A673 (cell line): Measurements from ENCODE around the gene CHST6.

ENCODE experiments used
- CTCF ChIP-seq: fragments of 300-800, 200-600 bp; sonication (generic); conservative IDR thresholded peaks from 2 replicates; pipeline ENCODE4 v1.5.1; 2017; ENCODE audit warnings: low read depth, mild to moderate bottlenecking, antibody characterized with exemption, low read length, moderate library complexity, mixed read lengths
- EZH2 ChIP-seq: fragments of 200-600 bp; sonication (generic); IDR thresholded peaks from 2 replicates; pipeline ENCODE4 v1.6.1; 2017; ENCODE audit warnings: borderline replicate concordance, low read depth, mild to moderate bottlenecking, mixed read lengths, antibody characterized with exemption, low read length; ENCODE audit not compliant: poor library complexity, severe bottlenecking

GRCh38 chr16:75497558-75497957, 2.3 kb upstream of the CHST6 start:
- TF ChIP-seq CTCF: no peak
- TF ChIP-seq EZH2: no peak
